Effector CD8-positive, alpha-beta T cell (primary cell): ENCODE data around the gene SMYD5.
"Not testable (repeated sequence)": the region's sequence is repeated elsewhere in the genome, so short reads cannot be mapped to it uniquely, and the experiment has no call there.

ENCODE experiments used
- DNase-seq: peaks from one replicate; lab custom pipeline; 2025; lab: John Stamatoyannopoulos, UW

SMYD5 gene

DNA sequence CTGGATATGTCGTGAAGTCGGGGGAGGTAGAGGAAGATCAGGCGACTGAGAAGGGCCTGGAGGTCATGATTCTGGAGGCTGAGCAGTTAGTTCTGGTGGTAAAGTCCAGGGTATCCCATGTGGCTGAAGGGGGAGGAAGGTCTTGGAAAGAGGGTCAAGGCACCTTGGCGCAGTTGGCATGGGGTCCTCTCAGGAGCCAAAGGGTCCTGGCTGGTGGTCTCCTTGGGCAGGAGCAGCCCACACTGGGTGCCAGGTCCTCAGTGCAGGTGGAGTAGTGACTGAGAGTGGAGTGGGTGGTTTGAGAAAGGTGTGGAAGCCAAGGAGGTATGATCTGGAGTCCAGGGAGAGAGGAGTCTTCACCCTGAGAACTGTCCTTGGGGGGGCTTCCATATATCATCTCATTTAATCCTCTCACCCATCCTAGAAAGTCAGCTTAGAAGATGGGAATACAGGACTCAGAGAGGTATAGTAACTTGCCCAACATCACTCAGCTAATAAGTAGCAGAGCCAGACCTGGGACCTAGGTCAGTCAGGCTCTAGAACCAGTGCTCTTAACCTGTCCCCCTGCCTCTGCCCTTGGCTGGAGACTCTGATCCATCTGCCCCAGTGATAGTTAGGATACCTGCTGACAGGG is 45.8 kb downstream of the SMYD5 start:
- no peak for DNase-seq

DNA sequence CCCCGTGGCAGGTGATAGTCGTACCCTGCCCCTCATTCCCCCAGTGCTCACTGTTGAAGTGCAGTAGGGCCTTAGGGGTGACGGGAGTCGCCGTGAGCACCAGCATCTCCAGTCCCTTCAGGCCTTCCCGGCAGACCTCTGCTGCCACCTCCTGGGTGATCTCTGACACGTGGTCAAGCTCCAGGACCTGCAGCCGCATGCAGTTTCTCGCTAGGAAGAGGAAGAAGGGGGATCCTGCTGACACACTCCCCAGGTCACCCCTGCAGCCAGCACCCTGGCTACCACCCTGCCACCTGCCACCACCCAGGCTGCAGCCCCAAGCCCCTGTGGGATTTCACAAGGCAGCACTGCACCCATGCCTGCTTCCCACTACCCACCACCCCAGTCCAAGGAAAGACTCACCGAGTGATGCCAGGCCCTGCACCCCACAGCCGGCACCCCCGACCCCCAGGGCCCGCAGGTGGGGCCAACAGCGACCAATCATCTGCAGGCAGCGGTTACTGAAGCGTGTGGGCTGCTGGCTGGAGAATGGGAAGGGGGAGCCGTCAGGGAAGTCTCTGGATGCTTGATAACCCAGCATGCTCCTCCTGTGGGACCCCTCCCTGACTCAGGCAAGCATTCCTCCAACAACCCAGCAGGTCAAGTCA is 46.4 kb downstream of the SMYD5 start:
- DNase-seq: no peak

DNA sequence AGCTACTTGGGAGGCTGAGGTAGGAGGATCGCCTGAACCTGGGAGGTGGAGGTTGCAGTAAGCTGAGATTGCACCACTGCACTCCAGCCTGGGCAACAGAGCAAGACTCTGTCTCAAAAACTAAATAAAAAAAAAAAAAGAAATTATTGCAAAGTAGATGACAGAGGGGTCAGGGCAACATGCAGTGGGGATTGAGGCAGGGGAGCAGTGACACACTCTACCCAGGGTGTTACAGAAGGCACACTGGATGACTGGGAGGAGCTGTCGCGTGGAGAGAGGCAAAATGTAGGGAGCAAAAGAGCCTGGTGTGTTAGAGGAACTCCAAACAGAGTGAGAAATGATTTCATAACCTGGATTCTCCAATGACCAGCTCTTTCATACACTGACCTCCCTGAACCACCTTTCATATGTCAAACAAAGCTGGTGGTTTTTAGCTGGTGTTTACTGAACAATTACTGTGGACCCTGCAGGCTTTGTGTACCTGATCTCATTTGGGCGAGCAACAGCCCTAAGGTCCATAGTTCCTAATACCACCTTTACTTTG is 48.1 kb downstream of the SMYD5 start:
- no peak for DNase-seq

DNA sequence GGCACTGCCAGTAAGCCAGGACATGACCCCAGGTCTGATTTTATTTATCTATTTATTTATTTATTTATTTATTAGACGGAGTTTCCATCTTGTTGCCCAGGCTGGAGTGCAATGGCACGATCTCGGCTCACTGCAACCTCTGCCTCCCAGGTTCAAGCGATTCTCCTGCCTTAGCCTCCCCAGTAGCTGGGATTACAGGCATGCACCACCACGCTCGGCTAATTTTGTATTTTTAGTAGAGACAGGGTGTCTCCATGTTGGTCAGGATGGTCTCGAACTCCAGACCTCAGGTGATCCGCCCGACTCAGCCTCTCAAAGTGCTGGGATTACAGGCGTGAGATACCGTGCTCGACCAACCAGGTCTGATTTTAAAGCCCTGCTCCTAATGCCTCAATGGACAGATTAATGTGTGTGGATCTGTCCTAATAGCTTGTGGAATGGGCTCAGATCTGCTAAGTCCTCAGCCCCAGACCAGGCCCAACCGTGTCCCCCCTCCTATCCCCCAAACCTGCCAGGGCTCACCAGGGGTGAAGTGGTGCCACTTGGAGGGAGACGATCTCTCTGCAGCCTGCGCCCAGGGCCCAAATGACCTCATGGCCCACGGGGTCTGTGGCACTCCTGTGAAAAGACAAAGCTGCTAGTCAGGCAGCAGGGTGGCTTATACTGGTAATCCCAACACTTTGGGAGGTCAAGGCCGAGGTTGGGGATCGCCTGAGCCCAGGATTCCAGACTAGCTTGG is 48.8 kb downstream of the SMYD5 start:
- DNase-seq: not testable (repeated sequence)

DNA sequence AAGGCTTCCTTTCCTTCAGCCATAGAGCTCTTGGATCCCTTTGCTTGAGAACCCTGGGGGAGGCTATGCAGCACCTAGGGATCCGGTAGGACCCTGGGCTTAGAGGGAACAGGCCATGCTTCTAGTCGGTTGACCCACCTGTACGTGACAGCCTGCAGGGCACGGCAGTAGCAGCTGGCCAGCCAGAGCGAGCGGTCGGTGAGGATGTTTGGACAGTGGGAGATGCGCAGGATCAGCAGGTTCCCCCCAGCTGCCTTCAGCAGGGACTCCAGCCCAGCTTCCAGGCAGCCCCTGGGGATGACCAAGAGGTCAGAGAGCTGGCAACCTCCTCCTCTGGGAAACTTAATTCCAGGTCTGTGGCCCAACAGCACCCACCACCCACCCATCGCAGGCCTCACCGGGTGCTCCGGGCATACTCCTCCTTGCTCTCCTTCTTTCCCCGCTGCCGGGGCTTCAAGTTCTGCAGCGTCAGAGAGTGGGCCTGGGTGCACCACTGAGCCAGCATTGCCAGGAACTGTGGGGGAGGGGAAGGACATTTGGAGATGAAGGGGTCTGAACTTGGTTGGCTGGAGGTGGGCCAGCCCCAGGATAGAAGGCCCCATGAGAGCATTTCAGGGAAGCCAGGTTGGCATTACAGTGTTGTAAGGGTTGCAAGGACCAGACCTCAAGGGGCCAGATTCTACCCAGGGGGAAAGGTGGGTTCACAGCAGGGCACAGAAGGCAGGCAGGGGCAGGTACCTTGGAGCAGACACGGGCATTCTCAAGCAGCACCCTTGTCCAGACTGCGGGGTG is 49.7 kb downstream of the SMYD5 start:
- no peak for DNase-seq

DNA sequence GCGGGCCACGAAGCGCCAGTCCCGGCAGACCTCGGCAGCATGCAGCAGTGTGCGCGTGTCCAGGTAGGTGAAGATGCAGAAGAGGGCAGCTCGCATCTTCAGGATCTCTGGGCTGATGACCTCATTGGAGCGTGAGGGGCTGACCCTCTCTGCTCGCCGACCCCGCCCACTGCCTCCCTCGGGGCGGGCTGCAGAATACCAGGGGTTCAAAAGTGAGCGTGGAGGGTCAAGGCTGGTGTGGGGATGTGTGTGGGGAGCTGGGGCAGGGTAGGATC is 50.2 kb downstream of the SMYD5 start:
- DNase-seq: no peak

DNA sequence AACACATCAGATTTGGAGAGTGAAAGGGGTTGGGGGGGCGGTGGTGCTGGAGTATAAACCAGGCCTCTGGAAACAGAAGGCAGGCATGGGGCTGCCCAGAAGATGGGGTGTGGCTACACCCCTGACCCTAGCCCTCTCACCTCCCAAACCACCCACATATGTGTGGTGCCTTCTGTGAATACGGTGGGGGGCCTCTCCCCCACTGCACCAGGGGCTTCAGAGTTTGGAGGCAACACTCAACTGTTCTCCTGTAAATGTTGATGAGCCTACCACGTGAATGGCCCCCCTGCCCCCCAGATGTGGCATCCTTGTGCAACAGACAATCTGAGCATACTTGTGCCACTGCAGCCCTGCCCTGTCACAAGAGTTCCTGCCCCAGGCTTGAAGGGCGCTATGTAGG is 50.7 kb downstream of the SMYD5 start:
- DNase-seq: no peak

DNA sequence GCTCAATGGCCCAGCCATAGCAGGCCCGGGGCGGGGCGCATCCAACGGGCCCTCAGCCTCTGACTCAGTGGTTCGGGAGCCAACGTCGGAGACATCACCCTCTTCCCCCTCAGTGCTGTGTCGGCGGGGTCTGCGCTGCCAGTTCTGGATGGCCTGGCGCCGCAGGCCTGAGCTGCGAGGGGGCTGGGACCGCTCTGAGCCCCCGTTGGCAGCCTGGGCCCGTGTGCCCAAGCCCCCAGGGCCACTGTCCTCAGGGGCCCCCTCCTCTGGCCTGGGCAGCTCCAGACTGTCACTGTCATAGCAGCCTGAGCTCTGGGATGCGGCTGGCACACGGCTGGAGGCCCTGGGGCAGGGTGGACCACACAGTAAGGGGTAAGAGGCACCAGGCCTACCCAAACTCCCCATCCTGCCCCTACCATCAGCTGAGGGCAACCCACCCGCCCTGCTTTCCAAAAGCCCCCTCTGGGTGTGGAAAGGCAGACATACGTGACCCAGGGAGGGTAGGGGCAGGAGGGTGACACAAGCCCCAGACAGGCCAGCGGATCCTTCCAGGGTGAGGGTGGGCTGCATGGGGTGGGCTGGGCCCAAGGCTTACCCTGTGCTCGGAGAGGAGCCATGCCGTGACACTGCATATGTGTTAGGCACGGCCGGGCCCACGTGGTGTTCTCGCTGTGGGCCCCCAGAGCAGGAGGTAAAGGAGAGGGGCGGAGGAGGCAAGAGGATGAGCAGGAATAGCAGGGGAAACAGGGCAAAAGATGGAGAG is 51.4 kb downstream of the SMYD5 start:
- DNase-seq: no peak

DNA sequence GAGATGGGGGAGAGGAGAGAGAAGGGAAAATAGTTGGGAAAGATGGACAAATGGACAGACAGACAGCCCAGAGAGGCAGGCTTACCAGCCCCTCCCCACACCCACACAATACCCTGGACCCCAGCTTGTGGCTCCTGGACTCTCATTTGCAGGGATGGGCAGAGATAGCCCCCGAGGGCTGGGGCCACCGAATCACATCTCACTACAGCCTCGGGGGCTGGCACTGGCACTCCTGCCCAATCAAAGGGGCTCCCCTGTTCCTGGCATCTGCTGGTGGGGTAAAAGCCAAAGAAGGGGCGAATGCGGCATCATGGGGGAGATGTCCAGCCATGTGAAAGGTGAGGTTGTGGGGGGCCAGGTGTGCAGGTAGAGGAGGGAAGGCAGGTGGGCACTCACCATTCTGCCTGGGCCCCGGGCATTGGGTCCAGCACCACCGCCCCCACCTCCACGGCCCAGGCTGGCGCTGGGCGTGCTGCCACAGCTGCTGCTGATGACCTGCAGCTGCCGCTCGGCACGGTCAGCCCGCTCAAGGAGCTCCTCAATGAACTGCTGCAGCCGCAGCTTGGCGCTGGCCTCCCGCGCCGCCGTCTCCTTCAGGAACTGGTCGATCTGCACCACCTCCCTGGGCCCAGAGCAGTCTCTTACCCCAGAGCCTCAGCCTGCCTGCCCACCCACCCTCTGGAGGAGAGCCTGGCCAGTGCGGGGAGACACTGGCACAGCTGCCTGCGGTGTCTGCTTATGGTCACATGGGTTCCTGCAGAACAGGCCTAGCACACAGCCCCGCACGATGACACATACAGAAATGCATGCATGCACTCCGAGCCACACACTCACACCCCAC is 52.2 kb downstream of the SMYD5 start:
- DNase-seq: no peak

DNA sequence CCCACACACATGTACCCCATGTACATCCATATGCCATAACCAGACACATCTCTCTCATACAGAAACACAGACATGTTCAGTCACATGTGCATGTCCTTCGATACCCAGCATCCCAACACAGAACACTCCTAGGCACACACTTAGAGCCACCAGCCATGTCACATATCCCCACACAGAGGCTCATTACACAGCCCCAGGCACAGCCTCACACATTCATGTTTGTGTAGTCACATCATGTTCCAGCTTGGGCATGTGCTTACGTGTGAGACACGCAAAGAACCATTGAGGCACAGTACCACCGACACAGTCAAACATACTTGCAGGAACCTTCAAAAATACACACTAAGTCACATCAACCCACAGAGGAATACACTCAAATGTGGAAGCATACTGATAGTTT is 53.0 kb downstream of the SMYD5 start:
- DNase-seq: no peak

DNA sequence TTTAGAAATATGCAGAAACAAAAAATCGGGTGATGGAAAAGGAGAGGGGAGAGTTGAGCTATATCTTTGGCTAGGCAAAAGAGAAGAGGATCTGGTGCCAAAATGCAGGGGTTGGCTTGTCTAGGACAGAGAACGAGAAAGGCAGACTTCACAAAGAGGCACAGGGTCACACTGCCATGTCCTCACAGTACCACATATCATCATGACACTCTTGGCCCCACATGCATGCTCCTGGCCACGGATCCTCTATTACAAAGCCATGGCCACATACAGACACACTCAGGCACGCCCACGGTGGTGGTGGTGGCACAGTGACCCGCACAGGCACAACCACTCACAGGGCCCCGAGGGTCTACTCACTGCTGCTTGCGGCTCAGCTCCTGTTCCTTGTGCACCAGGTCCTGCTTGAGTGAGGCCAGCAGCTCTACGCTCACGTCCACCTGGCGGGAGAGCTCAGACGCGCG is 54.4 kb downstream of the SMYD5 start:
- DNase-seq: no peak

DNA sequence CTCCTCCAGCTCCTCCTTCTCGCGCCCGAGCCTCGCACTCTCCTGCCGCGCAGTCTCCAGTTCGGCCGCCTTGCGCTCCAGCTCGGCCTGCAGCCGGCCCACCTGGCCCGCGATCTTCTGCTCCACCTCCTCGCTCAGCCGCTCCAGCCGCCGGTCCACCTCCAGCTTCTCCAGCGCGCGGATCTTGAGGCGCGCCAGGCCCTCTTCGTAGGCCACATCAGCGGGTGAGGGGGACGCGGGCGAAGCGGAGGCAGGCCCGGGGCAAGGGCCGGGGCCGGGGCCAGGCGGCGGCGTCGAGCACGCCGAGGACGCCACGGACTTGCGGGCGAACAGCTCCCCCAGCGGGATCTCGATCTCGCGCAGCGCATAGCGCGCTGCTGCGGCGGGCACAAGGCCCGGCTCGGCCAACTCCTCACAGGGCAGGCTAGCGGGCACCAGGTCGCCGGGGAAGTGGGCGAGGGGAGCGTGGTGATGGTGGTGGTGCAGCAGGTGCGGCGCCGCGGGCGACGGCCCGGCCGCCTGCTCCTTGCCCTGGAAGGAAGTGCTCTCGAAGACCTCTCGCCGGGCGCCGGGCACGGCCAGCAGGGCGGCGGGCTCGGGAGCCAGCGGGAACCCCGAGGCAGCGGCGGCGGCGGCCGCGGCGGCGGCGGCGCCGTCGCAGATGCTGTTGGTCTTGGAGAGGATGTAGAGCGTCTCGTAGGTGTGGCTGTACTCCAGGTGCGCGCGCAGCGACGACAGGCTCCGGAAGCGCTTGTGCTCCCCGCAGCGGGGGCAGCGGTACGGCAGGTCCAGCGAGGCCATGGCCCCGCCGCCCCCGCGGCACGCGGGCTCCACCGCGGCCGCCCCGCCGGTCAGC is 55.0 kb downstream of the SMYD5 start:
- DNase-seq: peak; percentile 58

DNA sequence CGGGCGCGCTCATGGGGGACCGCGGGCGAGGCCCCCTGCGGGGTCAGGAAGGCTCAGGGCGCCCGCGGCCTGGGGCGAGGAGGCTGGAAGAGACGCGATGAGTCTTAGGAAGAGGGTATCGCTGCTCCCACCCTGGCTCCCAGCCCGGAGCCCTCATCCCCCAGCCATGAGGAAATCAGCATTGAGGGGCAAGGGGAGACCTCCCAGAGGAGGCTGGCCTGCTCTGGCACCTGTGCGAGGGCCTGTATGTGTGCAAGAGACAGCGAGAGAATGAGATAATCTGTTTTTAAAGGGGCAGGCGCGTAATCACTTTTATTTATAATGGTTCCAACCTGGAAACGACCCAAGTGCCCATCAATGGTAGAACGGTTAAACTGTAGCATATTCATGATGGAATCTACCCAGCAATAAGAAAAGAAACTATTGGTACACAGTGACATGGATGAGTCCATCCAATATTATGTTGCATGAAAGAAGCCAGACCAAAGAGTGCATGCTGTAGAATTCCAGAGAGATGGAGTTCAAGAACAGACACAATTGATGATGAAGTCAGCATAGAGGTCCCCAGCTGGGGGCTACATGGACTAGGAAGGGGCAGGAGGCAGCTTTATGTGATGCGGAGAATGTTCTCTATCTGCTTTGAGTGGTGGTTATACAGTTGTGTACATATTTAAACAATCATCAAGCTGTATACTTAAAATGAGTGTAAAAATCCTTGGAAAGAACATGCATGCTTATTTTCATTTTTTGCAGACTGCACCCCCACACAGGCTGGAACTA is 55.8 kb downstream of the SMYD5 start:
- no peak for DNase-seq

DNA sequence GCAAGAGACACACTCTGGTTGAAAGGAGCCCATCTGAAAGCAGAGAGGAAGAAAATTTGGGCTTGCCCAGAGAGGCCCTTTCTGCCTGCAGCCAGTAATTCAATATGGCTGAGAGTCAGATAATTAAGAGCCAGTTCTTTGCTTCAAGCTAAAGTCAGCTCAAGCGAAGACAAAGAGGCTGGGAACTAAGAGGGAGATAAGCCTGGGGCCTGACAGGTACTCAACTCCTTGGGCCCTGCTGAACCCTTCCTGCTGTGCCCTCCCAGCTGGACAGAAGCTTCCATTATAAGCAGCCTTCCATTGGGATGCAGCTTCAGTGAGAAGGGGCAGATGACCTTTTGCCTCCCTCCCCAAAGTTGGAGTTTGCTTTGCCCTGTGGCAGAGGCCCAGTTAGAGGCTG is 58.2 kb downstream of the SMYD5 start:
- DNase-seq: no peak
